ENCODE data around the gene USP46.

- no peak for TF ChIP-seq CTCF (IDR thresholded peaks at IDR 0.05)
- TF ChIP-seq POLR2AphosphoS5 (IDR thresholded peaks at IDR 0.05), result no peak
- TF ChIP-seq POLR2A (IDR thresholded peaks at IDR 0.05), result no peak
- no peak for TF ChIP-seq EP300 (IDR thresholded peaks at IDR 0.05)
Measured at GRCh38 chr4:52628543-52628942, 30.6 kb downstream of the USP46 start.
